ENCODE data around the gene CNOT6.

DNA sequence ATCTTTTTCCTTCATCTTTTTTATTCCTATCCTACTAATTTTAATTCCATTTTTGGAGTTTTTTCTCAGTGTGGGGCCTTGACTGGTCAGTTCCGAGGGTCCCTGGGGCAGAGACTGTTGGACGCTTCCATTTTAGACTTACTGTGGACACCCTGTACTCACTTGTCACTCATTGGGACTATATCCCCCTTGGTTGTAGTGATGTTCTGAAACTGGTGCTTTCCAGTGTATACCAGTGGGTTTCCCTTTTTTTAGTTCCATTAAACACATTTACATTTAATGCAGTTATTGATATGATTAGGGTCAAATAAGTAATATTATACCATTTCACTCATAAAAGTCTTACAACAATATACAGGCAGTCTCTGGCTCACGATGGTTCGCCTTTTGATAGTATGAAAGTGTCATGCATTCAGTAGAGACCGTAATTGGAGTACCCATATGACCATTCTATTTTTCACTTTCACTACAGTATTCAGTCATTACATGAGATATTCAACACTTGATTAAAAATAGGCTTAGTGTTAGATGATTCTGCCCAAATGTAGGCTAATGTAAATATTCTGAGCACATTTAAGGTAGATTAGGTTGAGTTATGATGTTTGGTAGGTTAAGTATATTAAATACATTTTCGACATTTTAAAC, 46.0 kb downstream of the CNOT6 start:
- TF ChIP-seq CTCF (IDR thresholded peaks at IDR 0.05; ENCODE audit: low read length), result no peak
- no peak for TF ChIP-seq EZH2 (IDR thresholded peaks at IDR 0.05; ENCODE audit: borderline replicate concordance, low read length)

All from OCI-LY1 (cell line).